Measurements from ENCODE around the gene PLP2. TPM values are rescaled to one million over a fixed set of nuclear protein-coding genes. Genes with fewer than 3 reads are reported as not detected.
A peak's percentile ranks its signal among the peaks of the same experiment; 100 is the strongest.
"Not testable (repeated sequence)": the region's sequence is repeated elsewhere in the genome, so short reads cannot be mapped to it uniquely, and the experiment has no call there.

Gene PLP2, protein sequence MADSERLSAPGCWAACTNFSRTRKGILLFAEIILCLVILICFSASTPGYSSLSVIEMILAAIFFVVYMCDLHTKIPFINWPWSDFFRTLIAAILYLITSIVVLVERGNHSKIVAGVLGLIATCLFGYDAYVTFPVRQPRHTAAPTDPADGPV
- total RNA-seq (2014; rRNA removed; shearing (Covaris generic)), result 28.6 and 34.3 TPM in 2 replicates

DNA sequence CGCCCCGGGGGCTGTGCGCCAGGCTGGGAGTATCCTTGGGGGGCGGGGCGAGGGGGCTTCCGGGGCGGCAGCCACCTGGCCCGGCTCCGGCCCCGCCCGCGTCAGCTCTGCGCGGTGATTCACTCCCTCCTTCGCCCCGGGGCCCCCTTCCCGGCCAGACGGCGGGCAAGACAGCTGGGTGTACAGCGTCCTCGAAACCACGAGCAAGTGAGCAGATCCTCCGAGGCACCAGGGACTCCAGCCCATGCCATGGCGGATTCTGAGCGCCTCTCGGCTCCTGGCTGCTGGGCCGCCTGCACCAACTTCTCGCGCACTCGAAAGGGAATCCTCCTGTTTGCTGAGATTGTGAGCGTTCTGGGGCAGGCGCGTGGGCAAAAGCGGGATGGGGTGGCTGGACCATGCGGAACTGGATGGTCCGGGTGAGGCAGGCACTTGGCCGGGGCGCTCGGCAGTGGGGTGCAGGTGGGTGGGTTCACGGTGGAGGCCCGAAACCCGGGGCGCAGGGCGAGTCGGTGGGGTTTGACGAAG, at the start of gene PLP2:
PLP2 (plus strand) TSS at position 147 of the 528 bp plus-strand sequence; CDS start at position 250, 103 bp downstream.
- DNase-seq (ENCODE audit: low read depth), result peak; percentile 76

DNA sequence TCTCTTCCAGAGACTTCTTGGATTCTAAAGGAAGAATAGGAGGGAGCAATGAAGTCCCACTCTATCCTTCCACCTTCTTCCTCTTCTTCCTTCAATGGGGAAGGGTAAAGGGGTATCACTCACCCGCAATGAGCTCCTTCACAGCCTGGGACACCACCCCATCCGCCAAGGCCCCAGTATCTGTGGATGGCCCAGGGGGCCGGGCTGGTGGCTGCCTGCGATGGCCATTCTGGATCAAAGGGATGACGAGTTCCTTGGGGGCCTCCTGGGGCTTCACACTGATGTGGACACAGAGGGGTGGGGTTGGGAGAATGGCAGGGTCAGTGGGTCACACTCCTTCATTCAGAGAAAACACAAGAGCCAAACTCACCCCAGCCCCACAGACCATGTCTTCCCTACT, 49.2 kb upstream of the PLP2 start:
- DNase-seq (ENCODE audit: low read depth), result no peak

DNA sequence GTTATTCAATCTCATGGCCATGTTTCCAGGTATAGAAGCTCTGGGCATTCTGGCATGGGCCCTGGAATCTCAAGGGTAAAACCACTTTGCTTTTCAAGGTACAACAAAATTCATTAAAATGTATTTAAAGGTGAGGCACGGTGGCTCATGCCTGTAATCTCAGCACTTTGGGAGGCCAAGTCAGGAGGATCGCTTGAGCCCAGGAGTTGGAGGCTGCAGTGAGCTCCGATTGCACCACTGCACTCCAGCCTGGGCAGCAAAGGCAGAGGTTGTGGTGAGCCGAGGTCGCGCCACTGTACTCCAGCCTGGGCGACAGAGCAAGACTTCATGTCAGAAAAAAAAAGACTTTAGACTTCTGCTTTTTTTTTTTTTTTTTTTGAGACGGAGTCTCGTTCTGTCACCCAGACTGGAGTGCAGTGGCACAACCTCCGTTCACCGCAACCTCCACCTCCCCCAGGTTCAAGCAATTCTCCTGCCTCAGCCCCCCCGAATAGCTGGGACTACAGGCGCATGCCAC, 43.9 kb upstream of the PLP2 start:
- DNase-seq (ENCODE audit: low read depth), result not testable (repeated sequence)

DNA sequence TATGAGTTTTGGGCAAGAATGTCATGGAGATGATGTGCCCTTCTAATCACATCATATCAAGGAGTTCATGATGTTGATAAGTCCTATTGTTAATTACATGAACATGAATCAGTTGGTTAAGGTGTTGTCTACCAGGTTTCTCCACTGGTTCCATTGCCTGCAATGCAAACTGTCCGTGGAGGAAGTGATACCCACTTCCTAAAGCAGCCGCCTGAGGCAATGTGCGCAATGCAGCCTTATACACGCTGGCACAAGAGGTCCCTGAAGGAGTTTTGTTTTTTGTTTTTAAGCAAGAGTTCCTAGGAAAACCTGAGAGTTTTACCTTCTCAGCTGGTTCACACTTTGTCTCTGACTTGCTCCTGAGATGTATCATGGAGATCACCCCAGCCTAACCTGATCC, 42.3 kb upstream of the PLP2 start:
- DNase-seq (ENCODE audit: low read depth), result no peak

DNA sequence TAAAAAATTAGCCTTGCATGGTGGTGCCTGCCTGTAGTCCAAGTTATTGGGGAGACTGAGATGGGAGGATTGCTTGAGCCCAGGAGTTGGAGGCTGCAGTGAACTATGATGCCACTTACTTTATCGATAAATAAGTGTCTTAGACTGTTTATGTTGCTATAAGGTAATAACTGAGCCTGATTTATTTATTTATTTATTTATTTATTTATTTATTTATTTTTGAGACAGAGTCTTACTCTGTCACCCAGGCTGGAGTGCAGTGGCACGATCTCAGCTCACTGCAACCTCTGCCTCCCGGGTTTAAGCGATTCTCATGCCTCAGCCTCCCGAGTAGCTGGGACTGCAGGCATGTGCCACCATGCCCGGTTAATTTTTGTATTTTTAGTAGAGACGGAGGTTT, 39.4 kb upstream of the PLP2 start:
- DNase-seq (ENCODE audit: low read depth), result not testable (repeated sequence)

DNA sequence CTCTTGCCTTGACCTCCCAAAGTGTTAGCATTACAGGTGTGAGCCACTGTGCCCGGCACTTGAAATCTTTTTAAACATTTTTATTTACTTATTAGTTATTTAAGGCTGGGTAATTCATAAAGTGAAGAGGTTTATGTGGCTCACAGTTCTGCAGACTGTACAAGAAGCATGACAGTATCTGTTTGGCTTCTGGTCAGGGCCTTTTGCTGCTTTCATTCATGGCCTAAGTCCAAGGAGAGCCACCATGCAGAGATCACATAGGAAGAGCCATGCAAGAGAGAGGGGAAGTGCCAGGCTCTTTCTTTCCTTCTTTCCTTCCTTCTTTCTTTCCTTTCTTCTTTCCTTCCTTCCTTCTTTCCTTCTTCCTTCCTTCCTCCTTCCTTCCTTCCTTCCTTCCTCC, 37.9 kb upstream of the PLP2 start:
- no peak for DNase-seq (ENCODE audit: low read depth)

DNA sequence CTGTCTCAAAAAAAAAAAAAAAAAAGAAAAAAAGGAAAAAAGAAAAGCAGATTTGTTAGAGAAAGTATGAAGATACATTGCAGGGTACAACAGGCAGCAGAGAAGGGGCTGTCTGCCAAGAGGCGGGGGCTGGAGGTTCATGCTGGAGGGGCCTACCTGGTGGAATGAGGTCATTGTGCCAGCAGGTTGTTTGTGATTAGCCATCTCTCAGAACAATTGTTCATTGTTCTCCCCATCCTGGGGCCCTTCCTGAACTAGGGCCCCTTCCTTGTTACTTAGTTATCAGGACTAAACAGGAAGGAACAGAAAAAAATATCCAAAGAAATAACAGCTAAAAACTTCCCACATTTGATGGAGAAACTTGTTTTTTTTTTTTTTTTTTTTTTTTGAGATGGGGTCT, 34.2 kb upstream of the PLP2 start:
- DNase-seq (ENCODE audit: low read depth), result no peak

DNA sequence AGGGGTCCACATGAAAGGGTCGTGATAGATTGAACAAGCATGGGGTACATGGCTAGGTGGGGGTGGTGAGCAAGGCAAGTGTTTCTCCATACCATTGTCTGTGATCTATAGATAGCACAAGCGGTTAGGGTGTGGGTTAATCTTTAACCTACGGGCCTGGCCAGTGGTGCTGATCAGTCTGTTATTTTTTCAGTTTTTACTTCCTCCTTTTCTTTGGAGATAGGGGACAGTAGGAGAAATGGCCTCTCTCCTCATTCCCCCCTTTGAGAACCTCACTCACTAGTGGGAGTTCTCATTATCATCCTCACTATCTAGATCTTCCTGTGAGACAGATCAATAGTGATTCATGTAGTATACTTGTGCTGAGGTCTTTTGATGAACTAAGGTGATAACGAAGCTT, 32.0 kb upstream of the PLP2 start:
- DNase-seq (ENCODE audit: low read depth), result no peak

DNA sequence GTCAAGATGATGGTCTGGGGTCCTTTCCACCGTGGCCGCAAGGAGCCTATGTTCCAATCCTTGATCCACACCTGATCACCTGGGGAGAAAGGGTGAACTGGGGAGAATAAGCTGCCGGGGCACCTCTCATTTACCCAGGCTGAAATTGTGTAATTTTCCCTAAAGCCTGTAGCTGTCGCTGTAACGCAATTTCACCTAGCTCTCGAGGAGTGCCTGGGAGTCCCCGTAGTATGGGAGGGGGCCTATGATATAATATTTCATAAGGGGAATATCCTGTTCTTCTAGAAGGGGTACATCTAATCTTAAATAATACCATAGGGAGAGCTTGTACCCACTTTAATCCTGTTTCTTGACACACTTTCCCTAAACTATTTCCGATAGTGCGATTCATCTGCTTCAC, 29.4 kb upstream of the PLP2 start:
- DNase-seq (ENCODE audit: low read depth), result not testable (repeated sequence)

DNA sequence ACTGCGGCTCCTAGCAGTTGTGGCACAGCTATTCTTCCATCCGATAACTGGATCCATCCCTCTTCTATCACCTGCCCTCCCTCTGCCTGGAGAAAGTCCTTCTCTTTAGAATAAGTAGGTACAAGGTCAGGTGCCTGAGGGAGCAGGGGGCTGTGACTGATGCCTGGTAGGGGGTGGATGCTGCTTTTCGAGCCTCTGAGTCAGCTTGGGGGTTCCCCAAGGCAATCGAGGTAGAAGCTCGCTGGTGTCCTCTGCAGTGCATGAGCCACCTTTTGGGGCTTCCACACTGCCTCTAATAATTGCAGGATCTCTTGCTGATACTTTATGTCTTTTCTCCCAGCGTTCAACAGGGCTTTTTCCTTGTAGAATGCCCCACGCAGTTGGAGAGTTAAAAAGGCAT, 28.5 kb upstream of the PLP2 start:
- DNase-seq (ENCODE audit: low read depth), result not testable (repeated sequence)

DNA sequence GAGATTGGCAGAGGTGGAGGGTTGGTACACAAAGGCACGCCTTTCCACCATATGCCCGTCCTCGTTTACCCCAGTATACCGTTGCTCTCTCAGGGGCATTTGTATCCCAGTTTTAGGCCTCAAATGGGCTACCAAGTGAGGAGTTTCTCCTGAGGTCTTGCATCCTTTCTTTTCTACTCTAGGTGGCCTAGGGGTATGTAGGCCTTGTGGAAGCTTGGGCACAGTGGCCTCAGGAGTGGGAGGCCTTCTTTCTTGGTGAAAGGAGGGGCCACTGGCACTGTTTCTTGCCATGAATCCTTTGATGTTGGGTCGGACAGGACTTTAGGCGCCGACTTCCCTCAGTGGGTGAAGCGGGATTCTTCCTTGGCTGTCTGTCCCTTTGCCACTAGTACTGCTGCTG, 24.4 kb upstream of the PLP2 start:
- DNase-seq (ENCODE audit: low read depth), result no peak

DNA sequence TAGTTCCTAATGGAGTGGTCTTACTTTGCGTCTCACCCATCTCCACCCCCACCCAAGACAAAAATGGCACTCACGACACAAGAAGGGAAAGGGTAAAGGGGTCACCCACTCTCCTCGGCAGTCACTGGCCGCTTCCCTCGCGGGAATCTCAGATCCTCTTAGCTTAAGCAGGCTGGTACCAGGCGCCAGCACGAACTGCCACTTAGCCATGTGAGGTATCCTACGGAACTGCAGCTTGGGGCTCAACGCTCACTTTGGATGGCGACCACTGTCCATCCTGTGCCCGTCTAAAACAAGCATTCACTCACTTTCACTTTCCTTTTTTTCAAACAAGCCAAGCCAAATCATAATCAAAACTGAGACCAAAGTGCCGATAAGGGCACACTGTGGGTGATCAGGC, 23.8 kb upstream of the PLP2 start:
- DNase-seq (ENCODE audit: low read depth), result no peak

DNA sequence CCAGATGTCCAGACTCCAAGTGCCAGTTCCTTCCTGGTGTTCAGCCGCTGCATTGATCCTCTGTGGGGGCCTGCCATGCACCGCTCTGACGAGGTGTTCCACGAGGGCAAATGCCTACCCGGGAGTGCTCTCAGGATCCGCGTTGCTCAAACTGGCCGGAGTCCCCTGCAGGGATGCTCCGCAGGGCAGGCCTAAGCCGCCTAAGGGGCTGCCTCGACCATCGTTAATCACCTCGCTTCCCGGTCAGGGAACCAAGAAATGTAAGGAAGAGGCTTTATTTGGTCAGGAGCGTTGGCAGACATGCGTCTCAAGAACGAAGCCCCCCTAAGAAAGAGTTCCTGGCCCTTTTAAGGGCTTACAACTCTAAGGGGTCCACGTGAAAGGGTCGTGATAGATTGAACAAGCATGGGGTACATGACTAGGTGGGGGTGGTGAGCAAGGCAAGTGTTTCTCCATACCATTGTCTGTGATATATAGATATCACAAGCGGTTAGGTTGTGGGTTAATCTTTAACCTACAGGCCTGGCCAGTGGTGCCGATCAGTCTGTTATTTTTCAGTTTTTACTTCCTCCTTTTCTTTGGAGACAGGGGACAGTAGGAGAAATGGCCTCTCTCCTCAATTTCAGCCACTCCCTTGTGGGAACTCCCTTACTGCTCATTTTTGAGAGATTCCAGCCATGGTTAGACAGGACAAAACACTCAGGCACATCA, 23.2 kb upstream of the PLP2 start:
- DNase-seq (ENCODE audit: low read depth), result not testable (repeated sequence)

DNA sequence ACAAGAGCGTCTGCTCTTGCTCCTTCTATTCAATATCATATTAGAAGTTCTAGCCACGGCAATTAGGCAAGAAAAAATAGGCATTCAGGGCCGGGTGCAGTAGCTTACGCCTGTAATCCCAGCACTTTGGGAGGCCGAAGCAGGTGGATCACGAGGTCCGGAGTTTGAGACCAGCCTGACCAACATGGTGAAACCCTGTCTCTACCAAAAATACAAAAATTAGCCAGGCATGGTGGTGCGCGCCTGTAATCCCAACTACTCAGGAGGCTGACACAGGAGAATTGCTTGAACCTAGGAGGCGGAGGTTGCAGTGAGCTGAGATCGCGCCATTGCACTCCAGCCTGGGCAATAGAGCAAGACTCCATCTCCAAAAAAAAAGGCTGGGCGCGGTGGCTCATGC, 22.4 kb upstream of the PLP2 start:
- DNase-seq (ENCODE audit: low read depth), result not testable (repeated sequence)

DNA sequence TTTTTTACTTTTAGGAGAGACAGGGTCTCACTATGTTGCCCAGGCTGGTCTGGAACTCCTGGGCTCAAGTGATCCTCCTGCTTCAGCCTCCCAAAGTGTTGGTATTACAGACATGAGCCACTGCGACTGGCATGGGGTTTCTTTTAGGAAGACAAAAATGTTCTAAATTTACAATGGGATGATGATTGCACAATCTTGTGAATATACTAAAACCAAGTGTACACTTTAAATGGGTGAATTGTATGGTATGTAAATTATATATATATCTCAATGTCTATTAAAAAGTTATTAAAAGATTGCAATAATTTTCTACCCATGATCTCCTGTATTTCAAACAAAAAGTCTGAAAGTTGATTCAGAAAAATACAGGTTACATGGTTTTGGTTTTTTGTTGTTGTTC, 18.2 kb upstream of the PLP2 start:
- no peak for DNase-seq (ENCODE audit: low read depth)

DNA sequence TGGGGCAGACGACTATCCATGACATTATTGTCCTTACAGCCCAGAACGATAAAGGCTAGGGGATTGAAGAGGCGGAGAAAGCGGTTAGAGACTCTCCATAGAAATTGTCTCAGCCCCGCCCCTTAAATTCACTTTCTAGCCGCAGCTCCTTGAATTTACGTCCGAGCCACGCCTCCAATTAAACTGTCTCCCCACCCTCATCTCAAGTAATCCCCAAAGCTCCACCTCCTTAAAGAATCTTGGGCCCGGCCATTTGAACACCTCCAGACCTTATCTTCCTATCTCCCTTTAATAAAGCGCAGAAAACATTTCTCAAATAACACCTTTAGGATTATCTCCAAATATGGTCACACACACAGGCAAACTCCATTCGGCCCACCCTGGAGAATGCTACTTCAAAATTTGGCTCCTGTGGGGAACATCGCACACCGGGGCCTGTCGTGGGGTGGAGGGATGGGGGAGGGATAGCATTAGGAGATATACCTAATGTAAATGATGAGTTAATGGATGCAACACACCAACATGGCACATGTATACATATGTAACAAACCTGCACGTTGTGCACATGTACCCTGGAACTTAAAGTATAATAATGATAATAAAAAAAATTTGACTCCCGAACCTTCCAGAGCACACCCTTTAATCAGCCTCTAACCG, 16.3 kb upstream of the PLP2 start:
- no peak for DNase-seq (ENCODE audit: low read depth)

DNA sequence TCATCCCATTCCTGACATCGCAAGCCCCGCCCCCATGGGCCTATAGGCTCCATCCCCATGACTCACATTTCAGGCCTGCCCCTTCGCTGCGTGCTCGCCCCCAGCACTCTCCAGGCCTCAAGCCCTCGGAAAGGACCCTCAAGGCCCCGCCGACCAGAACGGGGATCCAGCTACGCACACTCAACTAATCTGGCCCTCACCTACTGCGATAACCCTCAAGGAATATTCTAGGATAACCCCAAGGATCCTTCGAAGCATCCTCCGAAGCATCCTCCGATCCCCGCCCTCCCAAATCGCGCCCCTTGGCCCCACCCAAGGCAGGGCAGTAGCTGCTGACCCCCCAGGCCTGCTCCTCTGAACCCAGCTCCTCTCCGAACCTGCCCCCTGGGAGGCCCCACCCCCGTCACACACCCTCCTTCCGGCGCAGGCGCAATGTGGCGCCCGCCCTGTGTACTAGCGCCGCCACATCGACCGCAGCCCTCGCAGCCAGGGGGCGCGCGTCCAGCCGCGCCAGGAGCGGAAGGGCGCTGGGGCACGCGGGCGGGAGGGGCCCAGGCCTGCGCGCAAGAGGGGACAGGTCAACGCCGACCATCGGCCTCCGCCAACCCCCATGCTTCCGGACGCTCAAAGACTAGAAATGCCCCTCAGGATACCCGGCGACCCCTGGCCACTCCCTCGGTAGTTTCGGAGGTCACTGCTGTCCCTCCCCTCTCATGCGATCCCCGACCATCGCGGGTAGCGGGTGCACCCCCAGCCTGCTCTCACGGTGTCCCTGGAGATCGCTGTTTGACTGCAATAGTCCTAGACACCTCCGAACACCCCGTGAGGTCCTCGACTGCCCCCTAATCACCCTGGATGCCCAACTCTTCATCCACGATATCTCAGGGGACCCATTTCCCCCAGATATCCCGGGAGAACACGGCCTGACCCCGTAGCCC, 15.5 kb upstream of the PLP2 start:
- peak; percentile 85 for DNase-seq (ENCODE audit: low read depth)

DNA sequence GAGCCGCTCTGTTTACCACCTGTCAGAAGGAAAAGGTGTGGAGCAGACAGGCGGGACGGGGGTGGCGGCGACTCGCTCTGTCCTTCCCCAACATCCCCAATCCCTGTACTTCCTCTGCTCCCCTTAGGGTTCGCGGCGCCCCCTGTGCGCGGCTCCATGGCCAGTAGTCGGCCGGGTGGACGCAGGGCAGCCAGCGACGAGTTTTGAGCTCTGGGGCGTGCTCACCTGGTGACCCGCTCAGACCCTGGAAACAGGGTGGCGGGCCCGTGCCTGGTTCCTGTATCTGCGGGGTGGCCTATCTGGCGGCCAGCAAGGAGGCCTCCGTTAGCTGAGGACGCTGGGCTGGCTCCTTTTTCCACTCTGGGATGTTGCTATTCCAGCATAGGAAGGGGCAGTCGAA, 14.5 kb upstream of the PLP2 start:
- DNase-seq (ENCODE audit: low read depth), result no peak

DNA sequence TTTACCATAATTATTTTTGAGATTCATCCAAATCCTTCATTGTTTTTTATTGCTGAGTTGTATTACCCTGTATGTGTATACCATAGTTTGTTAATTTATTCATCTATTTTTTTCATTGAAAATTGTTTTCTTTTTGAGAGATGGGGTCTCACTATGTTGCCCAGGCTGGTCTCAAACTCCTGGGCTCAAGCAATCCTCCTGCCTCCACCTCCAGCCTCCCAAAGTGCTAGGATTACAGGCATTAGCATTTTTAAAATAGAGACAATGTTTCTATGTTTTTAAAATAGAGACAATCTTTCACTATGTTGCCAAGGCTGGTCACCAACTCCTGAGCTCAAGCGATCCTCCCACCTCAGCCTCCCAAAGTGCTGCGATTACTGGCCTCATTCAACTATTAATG, 10.8 kb upstream of the PLP2 start:
- no peak for DNase-seq (ENCODE audit: low read depth)

DNA sequence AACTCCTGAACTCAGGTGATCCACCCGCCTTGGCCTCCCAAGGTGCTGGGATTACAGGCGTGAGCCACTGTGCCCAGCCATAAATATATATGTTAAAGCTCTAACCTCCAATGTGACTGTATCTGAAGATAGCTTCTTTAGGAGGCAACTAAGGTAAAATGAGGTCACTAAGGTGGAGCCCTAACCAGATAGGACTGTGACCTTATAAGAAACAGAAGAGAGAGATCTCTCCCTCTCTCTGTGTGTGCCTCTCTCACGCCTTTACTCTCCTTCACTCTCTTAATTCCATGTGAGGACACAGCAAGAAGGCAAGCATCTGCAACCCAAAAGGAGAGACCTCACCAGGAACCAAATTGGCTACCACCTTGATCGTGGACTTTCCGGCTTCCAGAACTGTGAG, 10.1 kb upstream of the PLP2 start:
- DNase-seq (ENCODE audit: low read depth), result no peak

DNA sequence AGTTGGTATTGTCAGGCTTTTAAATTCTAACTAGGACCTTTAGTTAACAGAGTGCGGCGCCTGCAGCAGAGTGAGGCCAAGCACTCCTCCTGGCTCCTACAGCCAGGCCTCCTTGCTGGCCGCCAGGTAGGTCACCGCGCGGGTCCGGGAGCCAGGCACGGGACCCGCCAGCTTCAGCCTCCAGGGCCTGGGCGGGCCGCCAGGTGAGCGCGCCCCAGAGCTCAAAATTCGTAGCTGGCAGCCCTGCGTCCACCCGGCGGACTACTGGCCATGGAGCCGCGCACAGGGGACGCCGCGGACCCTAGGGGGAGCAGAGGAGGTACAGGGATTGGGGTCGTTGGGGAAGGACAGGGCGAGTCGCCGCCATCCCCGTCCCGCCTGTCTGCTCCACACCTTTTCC, 9.1 kb upstream of the PLP2 start, which contains the start of gene MAGIX:
MAGIX (plus strand) TSS at position 139 of the 400 bp plus-strand sequence; CDS start at position 271, 132 bp downstream.
- no peak for DNase-seq (ENCODE audit: low read depth)
